ENCODE data around the gene OLFML2B.
A peak's percentile ranks its signal among the peaks of the same experiment; 100 is the strongest.

The OLFML2B gene

GRCh38 chr1:162014202-162014601 lies 9.5 kb downstream of the OLFML2B start:
- TF ChIP-seq ZNF830 (tag by site-specific recombination; IDR thresholded peaks at IDR 0.05; ENCODE audit: low read depth) (no peak), WT1 (tag by site-specific recombination; IDR thresholded peaks at IDR 0.05) (no peak), ZNF148 (tag by site-specific recombination; IDR thresholded peaks at IDR 0.05; ENCODE audit: borderline replicate concordance) (no peak), ZNF768 (tag by site-specific recombination; IDR thresholded peaks at IDR 0.05) (no peak), ZNF26 (tag by site-specific recombination; IDR thresholded peaks at IDR 0.05) (no peak), ZNF488 (tag by site-specific recombination; IDR thresholded peaks at IDR 0.05) (no peak), PATZ1 (tag by site-specific recombination; IDR thresholded peaks at IDR 0.05) (no peak), HOXC10 (CRISPR knock-in tag; IDR thresholded peaks at IDR 0.05) (no peak), ZNF121 (tag by site-specific recombination; IDR thresholded peaks at IDR 0.05) (no peak), ZNF747 (tag by site-specific recombination; IDR thresholded peaks at IDR 0.05) (no peak), ZNF449 (tag by site-specific recombination; IDR thresholded peaks at IDR 0.05) (no peak), ZNF404 (tag by site-specific recombination; IDR thresholded peaks at IDR 0.05) (no peak), ZNF132 (tag by site-specific recombination; IDR thresholded peaks at IDR 0.05; ENCODE audit: borderline replicate concordance) (no peak)
- Histone ChIP-seq H3K36me3 (ENCODE audit: control insufficient read depth in 2 of 2, insufficient read depth in 1 of 2, low read length in 2 of 2) (no peaks in the 10 kb centered on the region), H3K27ac (ENCODE audit: extremely low read depth, low read depth, low read length) (no peak overlapping the region), H3K4me1 (ENCODE audit: control insufficient read depth, insufficient read depth, low read length) (no peaks in the 10 kb centered on the region), H3K9me3 (ENCODE audit: control insufficient read depth, insufficient read depth, low read depth, low read length) (no peaks in the 10 kb centered on the region), H3K4me3 (ENCODE audit: low read depth, low read length) (no peak overlapping the region)
- ChIA-PET CTCF (interaction anchor here (0.7 to 1.3 kb wide), 3 partner anchors 23 to 451 kb away, joined by 3 to 4 read pairs (median 3); no protein-coding TSS in a partner anchor), POLR2A (interaction anchor here (1.0 kb wide), 1 partner anchor 10 kb away, joined by 3 read pairs; the partner anchor contains the start of gene OLFML2B)

GRCh38 chr1:162013289-162013688 lies 10.4 kb downstream of the OLFML2B start:
- CTCF ChIA-PET, result no interaction called here
- TF ChIP-seq ZNF184 (tag by site-specific recombination; IDR thresholded peaks at IDR 0.05) (peak; percentile 99), TRIM28 (IDR thresholded peaks at IDR 0.05; ENCODE audit: borderline replicate concordance, low read length) (peak; percentile 83; the same call in 1 of the 2 replicates), ZNF239 (tag by site-specific recombination; IDR thresholded peaks at IDR 0.05) (no peak)

More at GRCh38 chr1:162013289-162013688, 10.4 kb downstream of the OLFML2B start:
- H3K27ac ChIP-seq (ENCODE audit: extremely low read depth, low read depth, low read length), result no peak overlapping the region
- H3K9me3 ChIP-seq (ENCODE audit: control insufficient read depth, insufficient read depth, low read depth, low read length), result no peaks in the 10 kb centered on the region
- H3K4me1 ChIP-seq (ENCODE audit: control insufficient read depth, insufficient read depth, low read length), result no peaks in the 10 kb centered on the region
- POLR2A ChIA-PET, result no interaction called here
- H3K36me3 ChIP-seq (ENCODE audit: control insufficient read depth in 2 of 2, insufficient read depth in 1 of 2, low read length in 2 of 2), result no peaks in the 10 kb centered on the region
- H3K4me3 ChIP-seq (ENCODE audit: low read depth, low read length), result no peak overlapping the region

Measured in HEK293 (cell line).